K562 (cell line): ENCODE measurements around the gene TUBGCP6.

Source experiments
- CREM ChIP-seq: IDR thresholded peaks from 2 replicates; pipeline ENCODE4 v1.6.1; 2014; ENCODE audit warnings: antibody characterized with exemption, low read depth
- TRIM24 ChIP-seq, 2 experiments: fragments of 450-650 bp; IDR thresholded peaks; 2 replicates each; pipeline ENCODE4 v1.6.1; 2016
- ZNF253 ChIP-seq: fragments of 250-450 bp; sonication (Bioruptor Pico); conservative IDR thresholded peaks from 2 replicates; pipeline ENCODE4 v1.6.1; 2021; ENCODE audit warnings: mild to moderate bottlenecking

GRCh38 chr22:50171965-50172421 is 72.8 kb downstream of the TUBGCP6 start:
- no peak for TF ChIP-seq ZNF253 (CRISPR knock-in tag)
- TF ChIP-seq CREM, result no peak
- TF ChIP-seq TRIM24 (IDR thresholded peaks at IDR 0.05), result no peak
